Bronchial epithelial cell (primary cell): ENCODE data around the gene NDUFA6. TPM values are rescaled to one million over a fixed set of nuclear protein-coding genes. Genes with fewer than 3 reads are reported as not detected.
"Not testable (repeated sequence)": the region's sequence is repeated elsewhere in the genome, so short reads cannot be mapped to it uniquely, and the experiment has no call there.

ENCODE experiments used
- DNase-seq: peaks from one replicate; pipeline ENCODE4 v3.0.0-alpha.2; 2010; ENCODE audit warnings: low read depth
- FAIRE-seq: peaks from 2 replicates; lab custom pipeline; 2011; peaks lifted over from hg19 to GRCh38; lab: Jason Lieb, UNC
- H3K27me3 ChIP-seq: 2 replicates; pipeline ENCODE4 v1.5.1; 2011; ENCODE audit warnings: low read length; ENCODE audit not compliant: control insufficient read depth, insufficient read depth
- H3K36me3 ChIP-seq: 2 replicates; pipeline ENCODE4 v1.5.1; 2011; ENCODE audit warnings: low read length; ENCODE audit not compliant: control insufficient read depth, insufficient read depth
- H3K4me3 ChIP-seq: 2 replicates; pipeline ENCODE4 v1.5.1; 2011; ENCODE audit warnings: mild to moderate bottlenecking, low read depth, low read length, control low read depth
- total RNA-seq: library from RNA; depleted of rRNA; stranded (reverse); fragments of >200 nt; gene quantifications from 2 replicates; pipeline ENCODE4 v1.2.1, GENCODE V29; 2014
- TF ChIP-seq, protein P1 (sequence below): IDR thresholded peaks from 2 replicates; pipeline ENCODE4 v1.5.1; 2011; ENCODE audit warnings: mild to moderate bottlenecking, moderate library complexity, low read length, control low read depth, inconsistent platforms; ENCODE audit not compliant: insufficient read depth, severe bottlenecking

Gene NDUFA6
- total RNA-seq, result 64.8 and 68.0 TPM in 2 replicates

DNA sequence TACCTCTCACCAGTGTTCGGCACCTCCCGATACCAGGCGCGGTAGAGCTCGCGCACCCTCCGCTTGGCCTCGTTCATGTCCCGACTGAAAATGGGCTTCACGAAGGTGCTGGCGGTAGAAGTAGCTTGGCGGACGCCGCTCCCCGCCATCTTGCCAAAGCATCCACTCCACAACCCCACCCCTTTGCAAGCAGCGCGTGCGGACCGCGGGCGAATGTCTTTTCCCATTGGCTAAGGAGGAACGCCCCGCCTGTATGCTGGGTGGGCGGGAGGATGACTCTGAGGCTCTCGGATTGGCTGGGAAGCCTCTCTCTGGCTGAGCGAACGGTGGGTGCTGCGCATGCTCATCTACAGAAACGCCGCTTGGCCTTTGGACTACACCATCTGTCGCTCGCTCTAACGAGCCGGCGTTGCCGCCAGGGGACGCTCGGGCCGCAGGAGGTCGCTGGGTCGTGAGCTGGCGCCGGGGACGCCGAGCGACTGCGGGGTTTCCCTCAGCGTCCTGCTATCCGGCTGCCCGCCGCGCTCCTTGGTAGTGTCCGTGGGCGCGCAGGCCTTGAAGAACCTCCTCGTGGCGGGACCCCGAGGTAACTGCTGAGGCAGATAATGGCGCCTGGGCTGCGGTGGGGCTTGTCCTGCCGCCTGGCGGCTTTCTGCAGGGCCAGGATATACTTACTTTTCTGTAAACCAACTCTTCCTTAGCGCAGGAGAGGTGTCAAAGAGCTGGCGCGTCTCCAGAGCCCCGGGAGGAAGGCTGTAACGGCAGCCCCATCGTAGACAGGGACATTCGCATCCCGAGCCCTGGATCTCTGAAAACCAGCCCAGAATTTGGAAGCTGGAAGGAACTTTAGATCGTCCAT is at the start of gene NDUFA6:
Gene NDUFA6, minus strand, starts transcription at position 177 of the 859 bp plus-strand sequence. Its CDS starts 28 bp downstream, at position 149.
- Histone ChIP-seq H3K36me3 (peaks cover 3% of the 10 kb centered on the region), H3K4me3 (peak within 1 kb of the TSS; percentile 86), H3K27me3 (no peaks in the 10 kb centered on the region)
- DNase-seq, result peak; percentile 97
- peak; percentile 82 for FAIRE-seq
- TF ChIP-seq, protein P1, sequence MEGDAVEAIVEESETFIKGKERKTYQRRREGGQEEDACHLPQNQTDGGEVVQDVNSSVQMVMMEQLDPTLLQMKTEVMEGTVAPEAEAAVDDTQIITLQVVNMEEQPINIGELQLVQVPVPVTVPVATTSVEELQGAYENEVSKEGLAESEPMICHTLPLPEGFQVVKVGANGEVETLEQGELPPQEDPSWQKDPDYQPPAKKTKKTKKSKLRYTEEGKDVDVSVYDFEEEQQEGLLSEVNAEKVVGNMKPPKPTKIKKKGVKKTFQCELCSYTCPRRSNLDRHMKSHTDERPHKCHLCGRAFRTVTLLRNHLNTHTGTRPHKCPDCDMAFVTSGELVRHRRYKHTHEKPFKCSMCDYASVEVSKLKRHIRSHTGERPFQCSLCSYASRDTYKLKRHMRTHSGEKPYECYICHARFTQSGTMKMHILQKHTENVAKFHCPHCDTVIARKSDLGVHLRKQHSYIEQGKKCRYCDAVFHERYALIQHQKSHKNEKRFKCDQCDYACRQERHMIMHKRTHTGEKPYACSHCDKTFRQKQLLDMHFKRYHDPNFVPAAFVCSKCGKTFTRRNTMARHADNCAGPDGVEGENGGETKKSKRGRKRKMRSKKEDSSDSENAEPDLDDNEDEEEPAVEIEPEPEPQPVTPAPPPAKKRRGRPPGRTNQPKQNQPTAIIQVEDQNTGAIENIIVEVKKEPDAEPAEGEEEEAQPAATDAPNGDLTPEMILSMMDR, result peak; percentile 98

DNA sequence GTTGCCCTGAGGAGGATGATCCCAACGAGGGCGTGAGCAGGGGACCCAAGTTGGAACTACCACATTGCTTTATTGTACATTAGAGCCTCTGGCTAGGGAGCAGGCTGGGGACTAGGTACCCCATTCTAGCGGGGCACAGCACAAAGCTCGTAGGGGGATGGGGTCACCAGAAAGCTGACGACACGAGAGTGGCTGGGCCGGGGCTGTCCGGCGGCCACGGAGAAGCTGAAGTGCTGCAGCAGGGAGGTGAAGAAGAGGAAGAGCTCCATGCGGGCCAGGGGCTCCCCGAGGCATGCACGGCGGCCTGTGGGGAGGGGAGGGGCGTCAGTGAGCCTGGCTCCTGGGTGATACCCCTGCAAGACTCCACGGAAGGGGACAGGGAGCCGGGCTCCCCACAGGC is 49.6 kb upstream of the NDUFA6 start:
- not testable (repeated sequence) for H3K27me3 ChIP-seq, H3K4me3 ChIP-seq, FAIRE-seq, DNase-seq, H3K36me3 ChIP-seq

DNA sequence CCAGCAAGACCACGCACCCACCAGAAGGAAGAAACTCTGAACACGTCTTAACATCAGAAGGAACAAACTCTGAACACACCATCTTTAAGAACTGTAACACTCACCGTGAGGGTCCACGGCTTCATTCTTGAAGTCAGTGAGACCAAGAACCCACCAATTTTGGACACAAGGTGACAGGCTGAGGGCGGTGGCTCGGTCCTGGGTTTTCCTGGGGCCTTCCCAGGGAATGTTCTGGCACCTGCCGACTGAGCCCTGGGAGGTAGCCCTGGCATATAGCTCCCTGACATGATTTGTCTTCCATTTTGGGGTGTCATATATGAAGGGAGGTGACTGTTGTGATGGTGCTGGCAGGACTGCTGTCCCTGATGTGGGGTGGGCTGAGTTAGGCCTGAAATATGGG is 48.9 kb upstream of the NDUFA6 start:
- not testable (repeated sequence) for H3K27me3 ChIP-seq, DNase-seq, H3K36me3 ChIP-seq, H3K4me3 ChIP-seq
- peak; percentile 43 for FAIRE-seq

DNA sequence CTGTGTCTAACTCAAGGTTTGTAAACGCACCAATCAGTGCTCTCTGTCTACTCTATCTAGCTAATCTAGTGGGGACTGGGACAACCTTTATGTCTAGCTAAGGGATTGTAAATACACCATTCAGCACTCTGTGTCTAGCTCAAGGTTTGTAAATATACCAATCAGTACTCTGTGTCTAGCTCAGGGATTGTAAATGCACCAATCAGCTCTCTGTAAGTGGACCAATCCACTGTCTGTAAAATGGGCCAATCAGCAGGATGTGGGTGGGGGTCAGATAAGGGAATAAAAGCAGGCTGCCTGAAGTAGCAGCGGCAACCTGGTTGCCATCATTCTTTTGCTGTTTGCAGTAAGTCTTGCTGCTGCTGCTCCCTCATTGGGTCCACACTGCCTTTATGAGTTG is 48.4 kb upstream of the NDUFA6 start:
- no peak overlapping the region for H3K4me3 ChIP-seq
- no peak for DNase-seq
- FAIRE-seq, result no peak
- no peaks in the 10 kb centered on the region for H3K27me3 ChIP-seq
- TF ChIP-seq, protein P1, result no peak
- no peaks in the 10 kb centered on the region for H3K36me3 ChIP-seq

DNA sequence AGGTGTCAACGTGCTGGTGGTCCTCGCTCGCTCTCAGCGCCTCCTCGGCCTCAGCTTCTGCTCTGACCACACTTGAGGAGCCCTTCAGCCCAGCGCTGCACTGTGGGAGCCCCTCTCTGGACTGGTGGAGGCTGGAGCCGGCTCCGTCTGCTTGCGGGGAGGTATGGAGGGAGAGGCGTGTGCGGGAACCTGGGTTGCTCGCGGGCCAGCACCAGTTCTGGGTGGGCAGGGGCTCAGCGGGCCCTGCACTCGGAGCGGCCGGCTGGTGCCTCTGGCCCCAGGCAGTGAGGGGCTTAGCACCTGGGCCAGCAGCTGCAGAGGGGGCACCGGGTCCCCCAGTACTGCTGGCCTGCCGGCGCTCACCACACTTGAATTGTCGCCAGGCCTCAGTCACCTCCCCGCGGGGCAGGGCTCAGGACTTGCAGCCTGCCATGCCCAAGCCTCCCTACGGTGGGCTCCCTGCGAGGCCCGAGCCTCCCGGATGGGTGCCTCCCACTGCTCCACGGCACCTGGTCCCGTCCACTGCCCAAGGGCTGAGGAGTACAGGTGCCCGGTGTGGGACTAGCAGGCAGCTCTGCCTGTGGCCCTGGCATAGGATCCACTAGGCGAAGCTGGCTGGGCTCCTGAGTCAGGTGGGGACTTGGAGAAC is 47.7 kb upstream of the NDUFA6 start:
- no peak for FAIRE-seq
- Histone ChIP-seq H3K27me3 (no peaks in the 10 kb centered on the region), H3K4me3 (no peak overlapping the region), H3K36me3 (no peaks in the 10 kb centered on the region)
- no peak for DNase-seq
- TF ChIP-seq, protein P1, result no peak

DNA sequence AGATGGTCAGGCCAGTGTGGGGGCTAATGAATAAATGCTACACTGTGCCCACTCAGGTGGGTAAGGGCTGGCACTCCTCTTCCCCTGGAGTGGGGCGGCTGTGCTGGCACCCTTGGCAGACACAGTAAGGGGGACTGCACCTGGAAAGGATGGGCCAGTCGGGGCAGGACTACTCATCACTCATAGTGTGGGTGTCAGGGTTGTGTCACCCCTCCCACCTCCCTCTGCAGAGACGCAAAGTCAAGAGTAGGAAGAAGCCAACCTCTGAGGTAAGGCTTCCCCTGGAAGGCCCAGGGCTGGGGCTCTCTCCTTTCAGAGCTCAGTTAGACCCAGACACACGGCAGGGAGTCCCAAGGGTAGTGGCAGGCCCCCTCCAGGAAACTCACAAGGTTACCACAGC is 45.1 kb upstream of the NDUFA6 start:
- H3K27me3 ChIP-seq, DNase-seq, H3K4me3 ChIP-seq, H3K36me3 ChIP-seq, FAIRE-seq: not testable (repeated sequence)
